LNCaP clone FGC (cell line): Measurements from ENCODE around the gene TRAP1.

Experiments used
- DNase-seq: peaks from one replicate; pipeline ENCODE4 v3.0.0-alpha.2; 2011; ENCODE audit warnings: low read depth
- H3K4me3 ChIP-seq: 2 replicates; pipeline ENCODE4 v1.5.1; 2011; ENCODE audit warnings: mild to moderate bottlenecking, low read depth, low read length, control low read depth
- CTCF ChIP-seq: IDR thresholded peaks from 2 replicates; pipeline ENCODE4 v1.5.1; 2012; ENCODE audit warnings: mild to moderate bottlenecking; ENCODE audit not compliant: control insufficient read depth, insufficient read depth; ENCODE audit errors: extremely low read depth

TRAP1 gene

GRCh38 chr16:3726021-3726687, 8.8 kb upstream of the TRAP1 start:
- H3K4me3 ChIP-seq = no peak overlapping the region
- no peak for DNase-seq
- TF ChIP-seq CTCF = no peak

- DNase-seq = no peak
- H3K4me3 ChIP-seq = no peak overlapping the region
- TF ChIP-seq CTCF = no peak
Measured at GRCh38 chr16:3725276-3725675, 8.0 kb upstream of the TRAP1 start.

- DNase-seq = no peak
- TF ChIP-seq CTCF = no peak
Measured at GRCh38 chr16:3722508-3722907, 5.2 kb upstream of the TRAP1 start.

GRCh38 chr16:3720418-3720817, 3.1 kb upstream of the TRAP1 start:
- no peak for TF ChIP-seq CTCF

More at GRCh38 chr16:3722508-3722907, 5.2 kb upstream of the TRAP1 start:
- no peak overlapping the region for H3K4me3 ChIP-seq

GRCh38 chr16:3718628-3719027, 1.3 kb upstream of the TRAP1 start:
- no peak for TF ChIP-seq CTCF
- H3K4me3 ChIP-seq = no peak overlapping the region
- DNase-seq = no peak

More at GRCh38 chr16:3720418-3720817, 3.1 kb upstream of the TRAP1 start:
- DNase-seq = no peak
- H3K4me3 ChIP-seq = no peak overlapping the region

- no peak for DNase-seq
- no peak for TF ChIP-seq CTCF
- H3K4me3 ChIP-seq = peak overlapping the region; percentile 90
Measured at GRCh38 chr16:3718019-3718391, 681 bp upstream of the TRAP1 start.

GRCh38 chr16:3716831-3717234, 491 bp downstream of the TRAP1 start:
- no peak for TF ChIP-seq CTCF
- H3K4me3 ChIP-seq = peak overlapping the region; percentile 90
- DNase-seq = no peak
